GM18507 (cell line): Measurements from ENCODE around the gene NTHL1.
"Not testable (repeated sequence)": the region's sequence is repeated elsewhere in the genome, so short reads cannot be mapped to it uniquely, and the experiment has no call there.

Experiments
- DNase-seq: peaks from one replicate; pipeline ENCODE4 v3.0.0; 2011; ENCODE audit warnings: low read depth; ENCODE audit not compliant: insufficient read length; ENCODE audit errors: extremely low spot score
- FAIRE-seq: peaks from 2 replicates; lab custom pipeline; 2011; peaks lifted over from hg19 to GRCh38; lab: Jason Lieb, UNC

Gene NTHL1

DNA sequence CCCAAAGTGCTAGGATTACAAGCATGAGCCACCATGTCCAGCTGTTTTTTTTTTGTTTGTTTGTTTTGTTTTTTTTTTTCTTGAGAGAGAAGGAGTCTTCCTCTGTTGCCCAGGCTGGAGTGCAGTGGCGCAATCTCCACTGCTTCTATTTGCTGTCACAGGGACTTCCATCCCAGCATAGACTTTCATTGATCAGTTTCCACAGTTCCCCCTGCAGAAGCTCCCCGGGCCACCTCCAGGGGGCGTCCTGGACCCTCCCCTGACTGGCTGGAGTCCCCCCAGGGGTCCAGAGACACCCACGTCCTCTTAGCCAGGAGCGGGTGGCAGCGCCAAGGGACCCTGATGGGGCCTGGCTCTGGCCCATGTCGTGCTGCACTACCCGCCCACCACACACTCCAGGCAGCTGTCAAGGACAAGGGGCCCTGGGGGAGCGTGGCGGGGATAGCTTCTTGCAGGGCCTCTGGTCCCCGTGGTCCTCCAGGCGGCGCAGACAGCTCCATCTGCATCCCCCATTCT is 31.2 kb downstream of the NTHL1 start:
- FAIRE-seq: no peak
- no peak for DNase-seq

DNA sequence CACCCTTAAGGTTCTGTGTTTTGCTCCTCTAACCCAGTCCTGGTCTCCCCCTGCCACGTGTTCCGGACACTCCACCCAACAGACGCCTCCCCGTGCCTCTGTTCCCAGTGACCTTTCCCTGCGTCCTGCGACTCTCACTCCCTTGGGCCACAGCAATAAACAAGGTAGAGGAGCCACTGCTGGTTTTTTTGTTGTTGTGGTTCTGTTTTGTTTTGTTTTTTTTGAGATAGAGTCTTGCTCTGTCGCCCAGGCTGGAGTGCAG is 31.8 kb downstream of the NTHL1 start:
- no peak for DNase-seq

DNA sequence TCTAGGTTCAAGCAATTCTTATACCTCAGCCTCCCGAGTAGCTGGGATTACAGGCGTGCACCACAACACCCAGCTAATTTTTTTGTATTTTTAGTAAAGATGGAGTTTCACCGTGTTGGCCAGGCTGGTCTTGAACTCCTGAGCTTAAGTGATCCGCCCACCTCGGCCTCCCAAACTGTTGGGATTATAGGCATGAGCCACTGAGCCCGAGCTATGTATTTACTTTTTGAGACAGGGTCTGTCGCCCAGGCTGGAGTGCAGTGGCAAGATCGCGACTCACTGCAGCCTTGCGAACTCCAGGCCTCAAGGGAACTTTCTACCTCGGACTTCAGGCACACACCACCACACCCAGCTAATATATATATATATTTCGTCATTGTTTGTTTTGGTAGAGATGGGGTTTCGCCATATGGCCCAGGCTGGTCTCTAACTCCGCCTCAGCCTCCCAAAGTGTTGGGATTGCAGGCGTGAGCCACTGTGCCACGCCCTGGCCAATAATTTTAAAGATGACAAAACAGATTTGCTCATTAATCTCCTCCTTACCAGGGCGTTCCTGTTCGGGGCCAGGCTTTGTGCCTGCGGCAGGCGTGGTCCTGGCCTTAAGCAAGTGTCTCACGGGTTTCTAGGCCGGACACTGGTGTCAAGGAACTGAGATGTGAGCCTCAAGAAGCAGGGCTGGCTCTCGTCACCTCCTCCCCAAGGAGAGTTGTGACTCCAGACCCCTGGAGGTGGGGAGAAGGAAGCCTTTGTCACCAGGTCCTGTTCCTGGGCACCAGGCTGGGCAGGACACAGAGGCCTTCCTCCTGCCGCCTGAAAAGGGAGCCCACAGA is 32.3 kb downstream of the NTHL1 start:
- FAIRE-seq: no peak
- DNase-seq: no peak

More for the DNA sequence above, 31.8 kb downstream of the NTHL1 start:
- no peak for FAIRE-seq

DNA sequence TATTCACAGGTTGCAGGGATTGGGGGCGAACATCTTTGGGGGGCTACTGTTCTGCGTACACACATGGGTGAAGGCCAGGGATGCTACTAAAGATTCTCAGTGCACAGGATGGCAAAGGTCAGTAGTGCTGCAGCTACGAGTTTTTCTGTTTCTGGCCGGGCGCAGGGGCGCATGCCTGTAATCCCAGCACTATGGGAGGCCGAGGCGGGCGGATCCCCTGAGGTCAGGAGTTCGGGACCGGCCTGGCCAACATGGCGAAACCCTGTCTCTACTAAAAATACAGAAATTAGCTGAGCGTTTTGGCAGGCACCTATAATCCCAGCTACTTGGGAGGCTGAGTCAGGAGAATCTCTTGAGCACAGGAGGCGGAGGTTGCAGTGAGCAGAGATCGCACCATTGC is 34.1 kb downstream of the NTHL1 start:
- DNase-seq (no peak), FAIRE-seq (no peak)

DNA sequence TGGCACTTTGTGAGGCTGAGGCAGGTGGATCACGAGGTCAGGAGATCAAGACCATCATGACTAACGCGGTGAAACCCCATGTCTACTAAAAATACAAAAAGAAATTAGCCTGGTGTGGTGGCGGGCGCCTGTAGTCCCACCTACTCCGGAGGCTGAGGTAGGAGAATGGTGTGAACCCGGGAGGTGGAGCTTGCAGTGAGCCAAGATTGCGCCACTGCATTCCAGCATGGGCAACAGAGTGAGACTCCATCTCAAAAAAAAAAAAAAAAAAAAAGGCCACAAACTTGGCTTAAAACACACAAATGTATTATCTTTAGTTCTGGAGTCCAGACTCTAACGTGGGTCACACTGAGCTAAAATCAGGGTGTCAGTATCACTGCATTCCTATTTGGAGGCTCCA is 35.9 kb downstream of the NTHL1 start:
- not testable (repeated sequence) for FAIRE-seq, DNase-seq

DNA sequence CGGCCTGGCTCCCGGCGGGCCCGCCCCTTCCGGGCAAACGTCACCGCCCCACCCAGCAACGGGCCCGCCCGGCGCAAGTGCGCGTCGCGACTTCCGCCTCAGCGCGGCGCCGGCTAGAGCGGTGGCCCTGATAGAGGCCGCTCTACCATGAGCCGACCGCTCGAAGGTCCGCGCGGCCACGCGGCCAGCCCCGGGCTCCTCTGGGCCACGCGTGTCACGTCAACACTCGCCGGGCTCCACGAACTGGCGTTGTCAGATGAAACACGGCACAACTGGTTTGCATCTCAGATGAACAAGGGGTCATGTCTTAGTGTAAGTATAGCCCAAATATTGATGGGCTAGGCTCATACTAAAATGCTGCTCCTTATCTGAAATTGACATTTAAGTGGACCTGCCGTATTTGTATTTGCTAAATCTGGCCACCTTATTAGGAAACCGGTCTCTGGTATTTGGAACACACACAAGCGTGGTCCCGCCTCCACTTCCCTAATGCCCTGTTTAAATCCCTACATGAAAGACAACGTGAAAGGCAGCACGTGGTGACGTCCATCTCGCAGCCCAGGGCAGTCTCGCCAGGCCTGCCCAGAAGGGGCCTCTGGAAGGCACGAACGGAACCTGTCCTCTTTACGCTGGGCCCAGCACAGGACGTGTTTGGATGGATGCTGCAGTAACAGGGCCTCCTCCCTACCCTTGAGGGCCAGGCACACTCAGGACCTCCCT is 37.7 kb downstream of the NTHL1 start, which contains the start of gene ZNF598:
Gene ZNF598 (minus strand): TSS at position 31 of the 720 bp plus-strand sequence.
- DNase-seq (peak; percentile 96), FAIRE-seq (peak; percentile 80)

DNA sequence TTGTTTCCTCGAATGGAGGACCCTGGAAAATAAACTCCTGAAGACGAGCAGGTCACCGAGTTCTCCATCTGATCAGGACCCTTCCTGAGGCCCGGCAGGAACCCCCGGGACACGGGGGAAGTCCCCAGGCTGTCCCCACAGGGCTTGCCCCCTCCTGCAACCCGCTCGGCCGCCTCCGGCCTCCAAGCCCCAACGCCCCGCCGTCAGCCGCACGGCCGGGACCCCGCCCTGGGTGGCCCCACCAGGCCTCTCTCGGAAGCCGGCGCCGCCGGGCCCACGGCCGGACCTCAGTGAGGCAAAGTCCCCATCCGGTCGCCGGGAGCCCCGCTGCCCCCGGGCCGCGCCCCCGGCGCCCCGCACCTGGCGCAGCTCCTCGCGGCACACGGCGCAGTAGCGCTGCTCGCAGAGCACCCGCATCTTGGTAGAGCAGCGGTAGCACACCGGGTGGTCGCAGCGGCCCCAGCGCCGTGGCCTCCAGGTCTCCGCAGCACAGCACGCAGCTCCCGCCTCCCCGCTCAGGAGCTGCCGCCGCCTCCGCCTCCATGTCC is 38.4 kb downstream of the NTHL1 start:
- DNase-seq (no peak), FAIRE-seq (no peak)

DNA sequence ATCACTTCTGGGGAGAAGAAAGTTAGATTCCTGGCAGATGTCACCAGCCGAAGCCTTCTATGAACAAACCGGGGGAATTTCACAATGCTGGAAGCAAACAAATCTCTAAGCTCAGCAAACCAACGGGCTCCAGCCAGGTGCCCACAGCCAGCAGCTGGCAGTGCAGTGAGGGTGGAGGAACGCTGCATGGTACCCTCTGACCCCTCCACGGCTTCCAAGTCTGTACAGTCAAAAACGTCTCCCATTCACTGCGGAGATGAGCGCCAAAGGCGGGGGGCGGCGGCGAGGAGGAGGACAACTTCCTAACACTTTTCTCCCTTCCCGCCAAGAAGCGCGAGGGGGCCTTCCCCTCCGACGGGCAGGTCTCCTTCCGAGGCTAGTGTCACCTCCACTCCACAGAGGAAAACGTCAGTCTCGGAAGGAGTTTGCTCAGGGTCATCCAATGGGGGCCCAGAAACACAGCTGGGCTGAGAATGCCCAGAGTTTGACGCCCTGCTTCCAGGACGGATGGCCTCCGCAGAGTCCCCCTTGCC is 38.9 kb downstream of the NTHL1 start:
- DNase-seq (no peak), FAIRE-seq (no peak)

DNA sequence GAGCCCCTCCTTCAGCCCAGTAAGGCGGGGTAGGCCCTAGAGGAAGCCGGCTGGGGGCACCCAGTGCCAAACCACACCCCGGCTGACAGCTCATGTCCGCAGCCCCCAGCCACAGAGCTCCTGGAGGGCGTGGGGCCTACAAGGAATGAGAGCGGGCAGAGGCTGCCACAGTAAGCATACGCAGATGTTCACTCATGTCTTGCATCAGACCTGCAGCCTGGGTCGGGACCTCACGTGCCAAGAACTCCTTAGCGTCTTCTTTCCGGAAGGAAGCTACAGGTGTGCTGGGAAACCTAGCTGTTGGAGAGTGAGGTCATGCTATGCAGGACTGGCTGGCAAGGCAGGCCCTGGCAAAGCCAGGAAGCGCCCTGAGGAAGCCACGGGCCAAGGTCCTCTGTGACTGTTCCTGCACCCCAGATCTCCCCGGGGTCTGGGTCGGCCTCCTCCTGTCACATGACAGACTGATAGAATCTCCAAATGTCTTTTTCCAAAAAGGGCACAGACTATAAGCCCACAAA is 39.6 kb downstream of the NTHL1 start:
- DNase-seq: no peak
- no peak for FAIRE-seq

DNA sequence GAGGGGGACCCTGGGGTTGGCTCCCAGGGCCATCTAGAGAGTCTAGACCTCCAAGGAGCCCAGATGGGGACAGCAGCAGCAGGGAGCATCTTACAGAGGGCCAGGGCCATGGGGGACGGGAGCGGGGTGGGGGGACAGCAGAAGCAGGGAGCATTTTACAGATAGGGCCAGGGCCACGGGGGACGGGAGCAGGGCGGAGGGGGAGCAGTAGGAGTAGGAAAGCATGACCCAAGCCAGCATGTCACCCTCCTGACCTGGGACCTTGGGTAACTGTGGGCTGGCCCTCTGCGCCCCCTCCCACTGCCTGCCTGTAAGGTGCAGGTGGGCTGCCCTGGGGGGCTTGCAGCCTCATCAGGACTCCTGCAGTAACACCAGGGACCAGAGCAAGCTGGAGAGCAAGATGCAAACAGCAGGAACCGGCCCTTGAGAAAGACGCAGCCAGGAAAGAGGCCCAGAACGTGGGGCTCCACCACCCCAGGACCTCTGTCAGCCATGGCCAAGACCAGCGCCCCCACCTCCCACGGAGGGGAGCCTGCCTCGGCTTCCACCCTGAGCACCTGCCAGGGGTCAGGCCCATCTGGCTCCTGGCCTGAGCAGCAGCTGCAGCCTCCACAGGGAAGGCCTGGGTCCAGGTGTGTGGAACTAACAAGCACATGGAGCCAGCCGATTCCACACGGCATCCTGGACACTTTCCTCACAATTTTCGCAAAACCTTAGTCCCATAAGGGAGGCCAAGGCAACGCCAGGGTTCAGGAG is 40.4 kb downstream of the NTHL1 start:
- FAIRE-seq: no peak
- no peak for DNase-seq

DNA sequence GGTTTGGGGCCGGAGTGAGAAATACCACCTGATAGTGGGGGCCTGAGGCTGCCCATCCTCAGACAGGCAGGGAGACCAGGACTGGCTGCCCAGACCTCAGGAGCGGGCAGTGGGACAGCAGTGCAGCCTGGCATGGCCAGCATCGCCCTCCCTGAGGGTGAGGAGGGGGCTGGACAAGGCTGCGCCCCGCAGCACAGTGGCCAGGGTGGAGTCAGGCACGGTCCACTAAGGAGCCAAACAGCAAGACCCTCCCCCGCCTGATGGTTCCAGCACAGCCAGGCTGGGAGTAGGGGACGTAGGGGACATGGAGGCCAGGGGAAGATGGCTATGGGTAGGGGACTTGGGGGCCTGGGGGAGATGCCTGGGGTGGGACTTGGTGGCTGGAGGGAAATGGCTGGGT is 41.3 kb downstream of the NTHL1 start:
- DNase-seq: no peak
- FAIRE-seq: no peak

DNA sequence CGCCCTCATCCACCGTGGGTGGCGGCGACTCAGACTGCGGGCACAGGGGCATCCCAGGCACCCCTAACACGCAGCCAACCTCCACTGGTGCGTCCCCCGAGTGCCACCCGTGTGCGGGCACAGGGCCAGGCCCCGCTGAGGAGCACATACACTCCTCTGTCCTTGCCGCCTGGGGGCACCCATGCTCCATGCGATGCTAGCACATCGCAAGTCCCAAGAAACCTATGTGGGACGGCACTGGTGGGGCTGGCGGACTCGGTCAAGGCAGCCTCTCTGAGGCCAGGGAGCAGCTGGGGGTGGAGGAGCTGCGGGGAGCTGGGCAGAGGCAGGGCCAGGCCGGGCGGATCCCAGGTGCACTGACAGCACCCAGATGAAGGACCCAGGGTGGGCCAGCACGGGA is 42.0 kb downstream of the NTHL1 start:
- DNase-seq: no peak
- no peak for FAIRE-seq

DNA sequence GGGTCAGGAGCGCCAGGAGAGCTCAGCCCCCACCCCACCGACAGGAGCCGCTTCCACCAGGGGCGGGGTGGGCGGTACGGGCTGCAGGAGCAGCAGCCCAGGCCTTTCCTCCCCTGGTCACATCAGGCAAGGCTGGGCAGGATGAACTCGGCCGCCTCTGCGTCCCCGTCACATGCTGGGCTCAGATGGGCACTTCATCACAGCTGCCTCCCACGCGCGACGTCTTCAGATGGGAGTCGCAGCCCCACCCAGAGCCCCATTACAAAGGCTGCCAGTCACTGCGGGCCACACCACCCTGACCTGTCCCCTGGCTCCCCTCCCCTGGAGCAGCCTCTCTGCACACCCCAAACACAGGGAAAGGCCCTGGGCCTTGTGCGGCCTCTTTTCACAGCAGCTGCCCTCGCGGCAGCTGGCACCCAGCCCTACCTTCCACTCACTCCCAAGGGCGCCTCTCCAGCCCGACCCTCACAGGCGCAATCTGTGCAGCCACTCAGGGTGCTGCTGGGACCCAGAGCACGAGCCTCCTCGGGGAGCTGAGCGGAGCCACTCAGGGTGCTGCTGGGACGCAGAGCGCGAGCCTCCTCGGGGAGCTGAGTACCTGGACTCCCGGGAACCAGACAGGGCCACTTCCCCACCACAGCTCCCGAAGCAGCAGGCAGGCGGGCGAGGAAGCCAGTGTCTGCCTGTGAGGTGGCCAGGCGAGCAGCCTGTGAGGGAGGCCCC is 42.7 kb downstream of the NTHL1 start:
- no peak for DNase-seq
- FAIRE-seq: no peak

DNA sequence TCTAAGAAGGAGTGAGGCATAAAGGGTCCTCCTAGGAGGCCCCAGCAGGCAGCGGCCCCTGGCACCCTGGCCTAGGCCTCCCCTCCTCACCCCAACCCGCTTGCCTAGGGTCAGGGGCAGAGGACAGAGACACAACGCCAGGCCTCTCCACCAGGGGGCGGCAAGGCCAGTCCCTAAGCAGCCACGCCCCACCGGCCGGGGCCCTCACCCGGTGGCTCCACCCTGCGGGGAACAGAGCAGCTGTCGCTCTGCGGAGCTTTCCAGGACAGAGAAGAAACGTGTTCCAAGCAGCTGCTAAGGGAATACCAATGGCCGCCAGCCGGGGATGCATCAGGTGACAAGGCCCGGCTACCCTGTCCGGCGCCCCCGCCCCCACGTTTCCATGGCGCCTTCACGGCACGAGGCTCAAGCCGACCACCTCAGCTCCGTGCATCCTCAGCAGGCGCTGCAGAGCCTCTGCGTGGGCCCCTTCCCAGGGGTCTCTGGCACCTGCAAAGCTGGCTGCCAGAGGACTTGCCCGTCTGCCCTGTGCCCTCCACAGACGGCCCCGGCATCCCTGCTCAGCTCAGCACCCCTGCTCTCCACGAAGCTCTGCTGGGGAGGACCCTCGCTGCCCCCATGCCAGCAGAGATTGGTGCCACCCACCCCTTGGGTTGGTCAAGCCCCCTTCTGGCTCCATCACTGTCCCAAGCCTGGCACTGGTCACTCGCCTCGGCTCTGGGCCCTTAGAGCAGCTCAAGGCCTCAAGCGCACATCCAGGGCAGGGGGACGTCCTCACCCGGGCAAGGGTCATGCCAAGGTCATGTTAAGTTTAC is 43.6 kb downstream of the NTHL1 start:
- FAIRE-seq (peak; percentile 98), DNase-seq (peak; percentile 81)

DNA sequence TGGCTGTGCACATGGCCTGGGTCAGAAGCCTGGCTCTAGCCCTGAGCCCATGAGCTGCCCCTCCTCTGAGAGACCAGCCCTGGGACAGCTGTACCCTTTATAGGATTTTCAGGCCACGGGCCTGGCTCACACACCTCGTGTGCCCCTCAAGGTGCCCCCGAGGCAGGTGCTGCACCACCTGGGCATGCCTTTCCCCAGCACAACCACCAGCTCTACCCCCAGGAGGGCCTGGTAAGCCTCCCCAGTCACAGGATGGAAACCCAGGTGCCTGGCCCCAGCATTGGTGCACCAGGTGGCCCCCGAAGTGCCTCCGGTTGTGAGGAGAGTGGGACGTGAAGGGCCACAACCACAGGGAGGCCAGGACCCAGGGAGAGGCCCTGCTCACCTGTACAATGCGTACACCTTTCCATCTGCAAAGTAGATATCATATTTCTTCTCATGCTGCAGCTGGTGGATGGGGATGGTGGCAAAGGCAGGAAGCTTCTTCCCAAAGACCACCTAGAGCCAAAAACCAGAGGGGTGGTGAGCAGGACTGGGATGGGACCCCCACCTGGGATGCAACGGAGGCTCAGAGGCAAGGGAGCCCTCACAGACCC is 44.3 kb downstream of the NTHL1 start:
- DNase-seq: no peak
- FAIRE-seq: no peak

DNA sequence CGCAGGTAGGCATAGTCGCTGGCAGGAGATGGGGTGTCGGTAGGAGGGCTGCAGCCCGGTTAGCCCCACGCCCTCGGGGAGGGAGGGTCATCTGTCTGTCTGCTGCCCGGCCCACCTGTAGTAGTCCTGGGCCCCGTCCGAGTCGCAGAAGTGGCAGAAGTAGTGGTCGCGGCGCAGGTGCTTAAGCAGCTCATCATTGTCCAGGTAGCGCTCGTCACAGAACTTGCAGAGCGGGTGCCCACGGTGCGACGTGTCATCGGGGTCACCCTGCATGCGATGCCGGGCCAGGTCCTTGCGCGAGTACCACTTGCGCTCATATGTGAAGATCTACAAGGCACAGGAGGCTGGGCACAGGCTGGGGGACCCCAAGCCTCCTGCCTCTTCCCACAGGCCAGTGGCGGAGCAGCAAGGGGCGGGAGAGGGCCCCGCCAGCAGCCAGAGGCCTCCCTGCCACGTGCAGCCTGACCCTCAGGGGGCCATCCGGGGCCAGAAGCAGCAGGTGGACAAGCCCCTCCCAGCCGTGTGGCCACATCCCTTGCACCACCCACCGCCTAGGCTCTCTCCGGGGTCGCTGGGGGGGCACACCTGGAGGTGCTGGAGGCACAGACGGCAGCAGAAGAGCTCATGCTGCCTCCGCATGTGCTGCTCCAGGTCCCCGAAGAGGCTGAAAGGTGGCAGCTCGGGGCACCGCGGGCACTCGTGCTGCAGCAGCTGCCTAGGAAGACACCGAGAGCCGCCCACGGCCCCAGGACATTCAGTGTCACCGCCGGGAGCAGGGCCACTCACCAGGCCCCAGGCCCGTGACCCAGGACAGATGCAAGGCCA is 45.0 kb downstream of the NTHL1 start:
- DNase-seq (no peak), FAIRE-seq (no peak)
